Head of caudate nucleus (tissue), 42 donors: Measurements from ENCODE around the gene USP46.
A peak's percentile ranks its signal among the peaks of the same experiment; 100 is the strongest.

Experiments used
- DNase-seq, 42 donors: peaks; one replicate each; pipeline versions ENCODE4 v3.0.0 to v3.0.0-alpha.2; 2020 to 2021; ENCODE audit warnings: mixed read lengths in 7 of 42
- intact Hi-C: fragments of 100-400 bp; cut with DNase I; formaldehyde crosslinking; loops from one replicate; pipeline ENCODE4 v1.15.0; 2022

Gene USP46

DNA sequence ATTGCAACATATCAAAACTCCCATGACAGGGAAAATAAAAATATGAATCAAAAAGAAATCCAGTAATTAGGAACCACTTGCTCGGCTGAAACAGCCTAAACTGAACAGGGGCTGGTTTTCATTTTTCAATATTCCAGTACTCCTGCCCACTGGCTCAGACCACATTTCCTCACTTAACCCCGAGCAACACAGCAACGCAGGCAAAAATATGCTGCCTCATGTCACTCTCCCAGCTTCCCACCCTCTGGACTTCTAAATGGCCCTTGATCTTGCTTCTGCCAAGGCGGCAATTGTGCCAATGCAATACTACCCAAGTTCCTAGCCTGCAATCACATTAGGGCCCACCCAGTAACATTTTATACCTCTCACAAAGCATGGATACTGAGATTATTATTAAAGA, 30.6 kb downstream of the USP46 start:
- no peak for DNase-seq
- intact Hi-C loops, result no loop called here

DNA sequence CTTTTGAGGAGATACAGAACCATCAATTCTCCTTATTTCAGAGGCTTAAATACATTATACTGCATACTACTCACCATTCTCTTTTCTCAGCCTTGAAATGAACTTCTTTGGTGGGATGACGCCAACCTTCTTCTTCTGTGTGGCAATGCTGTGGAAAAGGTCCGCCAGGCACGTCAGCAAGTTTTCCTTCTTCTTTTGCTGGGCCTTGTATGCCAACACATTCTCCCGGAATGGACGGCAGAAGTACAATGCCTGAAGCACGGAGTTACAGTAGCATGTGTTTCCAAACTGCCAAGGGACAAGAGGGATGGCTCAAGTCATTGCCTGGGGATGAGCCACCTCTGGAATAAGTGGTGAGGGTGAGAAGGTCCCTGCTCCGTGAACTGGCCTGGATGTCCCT, 31.2 kb downstream of the USP46 start:
- intact Hi-C loops, result no loop called here
- DNase-seq, result peak in 7 of 42 donors; percentile 6 to 33 (median 24)

DNA sequence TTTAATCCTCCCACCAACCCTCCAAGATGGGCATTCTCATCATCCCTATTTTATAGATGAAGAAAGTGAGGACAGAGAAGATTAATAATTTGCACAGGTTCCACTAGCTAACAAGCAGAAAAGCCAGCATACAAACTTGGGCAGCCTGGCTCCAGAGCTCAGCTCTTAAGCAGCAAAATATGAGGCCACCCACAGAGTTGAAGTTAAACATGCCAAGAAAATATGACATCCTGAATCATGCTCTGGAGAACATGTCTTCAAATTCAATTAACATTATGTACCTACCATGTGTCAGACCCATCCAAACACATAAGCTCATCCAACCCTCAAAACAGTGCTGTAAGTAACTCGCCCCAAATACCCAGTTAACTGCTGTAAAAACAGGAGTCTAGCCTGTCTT, 33.9 kb downstream of the USP46 start:
- intact Hi-C loops, result no loop called here
- no peak for DNase-seq

- intact Hi-C loops, result no loop called here
- DNase-seq, result no peak
Observed at GRCh38 chr4:52622564-52622963, 36.5 kb downstream of the USP46 start.

- intact Hi-C loops, result no loop called here
- DNase-seq, result no peak
Observed at GRCh38 chr4:52621567-52621966, 37.5 kb downstream of the USP46 start.

- intact Hi-C loops, result no loop called here
- DNase-seq, result no peak
Observed at GRCh38 chr4:52619591-52619931, 39.5 kb downstream of the USP46 start.

DNA sequence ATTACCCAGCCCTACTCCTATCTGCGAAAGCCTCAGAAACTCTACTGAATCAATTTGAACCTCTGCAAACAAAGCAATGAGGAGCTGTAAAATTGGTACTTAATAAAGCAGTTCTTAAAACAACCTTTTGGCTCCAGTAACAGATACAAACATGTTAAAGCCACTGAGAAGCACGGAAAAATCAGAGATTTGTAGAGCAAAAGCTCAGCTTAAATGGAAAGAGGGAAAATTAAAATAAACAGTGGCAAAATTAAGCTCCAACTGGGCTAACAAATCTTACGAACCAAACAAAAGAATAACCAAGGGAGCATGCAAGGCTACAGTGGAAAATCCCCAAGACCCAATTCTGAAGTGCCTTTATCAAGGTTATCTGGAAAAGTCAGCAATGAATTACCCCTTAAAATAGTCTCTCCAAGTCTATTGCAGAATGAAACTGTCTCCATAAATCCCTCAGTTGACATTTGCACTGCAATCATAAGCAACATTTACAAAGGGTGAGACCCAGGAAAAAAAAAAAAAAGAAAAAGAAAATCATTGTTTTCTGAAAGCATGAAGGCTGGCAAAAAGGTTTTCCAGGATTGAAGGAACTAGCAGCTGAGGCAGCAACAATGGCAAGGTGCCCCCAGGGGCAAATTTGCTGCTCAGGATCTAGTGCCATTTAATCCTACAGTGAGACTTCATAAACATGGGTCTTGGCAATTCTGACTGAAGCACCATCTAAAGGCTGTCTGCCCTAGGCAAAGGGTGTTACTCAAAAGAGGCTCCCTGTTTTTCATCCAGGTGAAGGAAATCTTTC, 40.1 kb downstream of the USP46 start:
- intact Hi-C loops, result no loop called here
- no peak for DNase-seq

DNA sequence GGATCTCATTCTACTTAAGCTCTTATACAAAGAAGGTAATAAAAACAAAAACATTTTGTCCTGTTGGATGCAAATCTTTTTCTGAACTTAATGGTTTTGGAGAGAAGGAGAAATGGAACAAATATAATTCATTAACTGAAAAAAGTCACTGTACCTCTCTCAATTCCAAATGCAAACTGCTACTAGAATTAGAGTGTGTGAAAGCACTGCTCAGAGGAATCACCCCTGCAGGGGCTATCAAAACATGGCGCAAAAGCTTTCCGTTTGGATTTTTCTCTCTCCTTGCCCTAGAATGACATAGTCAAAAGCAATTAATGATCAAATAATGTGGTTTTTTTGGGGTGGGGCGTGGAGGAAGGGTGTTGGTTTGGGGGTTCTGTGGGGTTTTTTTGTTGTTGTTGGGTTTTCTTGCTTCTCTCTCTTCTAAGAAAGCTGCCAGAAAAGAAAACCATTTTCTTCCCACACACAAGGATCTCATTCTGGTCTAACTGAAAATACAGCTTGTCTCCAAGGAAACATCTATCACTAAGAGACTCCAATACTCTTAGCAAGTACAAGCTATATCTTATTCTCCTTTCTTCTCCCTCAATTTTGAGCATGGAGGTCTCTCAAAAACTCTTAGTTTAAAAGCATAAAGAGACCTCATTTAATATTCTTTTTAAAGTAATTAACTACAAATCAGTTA, 41.6 kb downstream of the USP46 start:
- intact Hi-C loops, result no loop called here
- DNase-seq, result no peak

DNA sequence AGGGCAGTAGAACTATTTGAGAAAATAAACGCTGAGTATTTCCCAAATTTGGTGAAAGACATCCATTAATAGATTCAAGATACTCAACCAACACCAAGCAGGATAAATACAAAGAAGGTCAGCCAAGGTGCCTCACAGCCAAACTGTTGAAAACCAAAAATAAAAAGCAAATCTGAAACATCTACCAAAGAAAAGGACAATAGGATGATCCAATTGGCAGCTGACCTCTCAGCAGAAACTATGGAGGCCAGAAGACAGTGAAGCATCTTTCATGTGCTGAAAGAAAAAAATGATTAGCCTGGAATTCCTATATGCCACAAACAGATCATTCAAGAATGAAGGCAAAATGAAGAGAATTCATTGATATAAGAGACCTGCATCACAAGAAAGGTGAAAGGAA, 44.9 kb downstream of the USP46 start:
- no peak for DNase-seq
- intact Hi-C loops, result no loop called here

GRCh38 chr4:52612341-52612740, 46.8 kb downstream of the USP46 start:
- DNase-seq, result no peak
- intact Hi-C loops, result no loop called here

DNA sequence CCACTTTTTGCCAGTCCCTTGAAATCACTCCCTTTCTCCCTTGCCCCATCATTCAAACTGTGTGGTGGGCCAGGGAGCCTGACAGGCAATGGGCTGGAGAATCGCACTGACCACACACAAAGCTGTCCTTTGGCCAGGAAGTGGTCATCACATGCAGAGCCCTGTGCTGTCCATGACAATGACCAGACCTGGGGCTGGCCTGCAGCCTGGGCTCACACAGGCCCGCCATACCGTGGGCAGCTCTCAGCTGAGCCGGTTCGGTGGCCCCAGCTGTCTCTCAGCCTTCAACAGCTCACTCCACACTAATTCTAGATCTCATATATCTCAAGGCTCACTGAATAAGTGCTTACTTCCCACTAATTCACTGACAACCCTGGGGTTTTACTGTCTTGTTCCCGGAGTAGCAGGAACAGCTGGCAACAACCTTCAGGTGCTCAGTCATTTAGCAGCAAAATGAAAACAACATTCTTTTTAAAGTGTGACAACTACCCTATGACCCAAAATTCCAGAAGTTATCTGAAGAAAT, 48.0 kb downstream of the USP46 start:
- no peak for DNase-seq
- intact Hi-C loops, result no loop called here

- DNase-seq, result no peak
- intact Hi-C loops, result no loop called here
Observed at GRCh38 chr4:52606726-52607125, 52.4 kb downstream of the USP46 start.

GRCh38 chr4:52606040-52606439, 53.1 kb downstream of the USP46 start:
- no peak for DNase-seq
- intact Hi-C loops, result no loop called here

GRCh38 chr4:52604215-52604614, 54.9 kb downstream of the USP46 start:
- intact Hi-C loops, result no loop called here

DNA sequence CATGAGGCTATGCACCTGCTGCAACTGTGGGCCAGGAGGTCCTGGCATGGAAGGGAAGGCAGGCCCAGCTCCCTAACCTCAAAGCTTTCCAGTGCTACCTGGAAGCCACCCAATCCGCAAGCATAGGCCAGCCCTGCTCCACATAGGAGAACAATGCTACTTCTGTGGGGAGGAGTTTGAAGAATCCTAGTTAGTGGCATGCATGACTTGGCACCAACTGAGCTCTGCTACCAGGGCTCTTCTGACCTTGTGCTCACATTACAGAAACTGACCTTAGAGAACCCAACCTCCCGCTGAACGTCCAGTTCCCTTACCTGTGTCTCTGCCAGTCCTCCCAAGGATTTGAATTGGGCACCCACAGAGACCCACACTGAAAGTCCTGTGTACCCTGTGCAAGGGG, 58.8 kb downstream of the USP46 start:
- intact Hi-C loops, result no loop called here
- peak in 1 of 42 donors; percentile 9 for DNase-seq

More at GRCh38 chr4:52604215-52604614, 54.9 kb downstream of the USP46 start:
- DNase-seq, result no peak

GRCh38 chr4:52595001-52595400, 64.1 kb downstream of the USP46 start:
- no peak for DNase-seq
- intact Hi-C loops, result no loop called here

DNA sequence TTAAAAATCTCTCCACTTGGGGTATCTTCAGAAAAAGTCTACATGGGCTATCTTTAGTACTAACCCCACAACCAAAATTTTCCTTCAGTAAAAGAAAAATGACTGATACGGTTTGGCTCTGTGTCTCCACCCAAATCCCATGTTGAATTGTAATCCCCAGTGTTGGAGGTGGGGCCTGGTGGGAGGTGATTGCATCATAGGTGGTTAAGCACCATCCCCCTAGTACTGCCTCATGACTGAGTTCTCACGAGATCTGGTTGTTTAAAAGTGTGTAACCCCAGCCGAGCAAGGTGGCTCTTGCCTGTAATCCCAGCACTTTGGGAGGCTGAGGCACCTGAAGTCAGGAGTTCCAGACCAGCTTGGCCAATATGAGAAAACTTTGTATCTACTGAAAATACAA, 66.8 kb downstream of the USP46 start:
- intact Hi-C loops, result no loop called here
- no peak for DNase-seq

GRCh38 chr4:52588771-52589591, 70.1 kb downstream of the USP46 start:
- DNase-seq, result no peak
- intact Hi-C loops, result no loop called here

GRCh38 chr4:52588097-52588496, 71.0 kb downstream of the USP46 start:
- peak in 41 of 42 donors; percentile 9 to 76 (median 39) for DNase-seq
- intact Hi-C loops, result no loop called here

GRCh38 chr4:52586069-52586468, 73.0 kb downstream of the USP46 start:
- DNase-seq, result no peak
- intact Hi-C loops, result no loop called here
